ENCODE results near the gene EPHA8. TPM values are rescaled to one million over a fixed set of nuclear protein-coding genes. Genes with fewer than 3 reads are reported as not detected.
A peak's percentile ranks its signal among the peaks of the same experiment; 100 is the strongest.

The EPHA8 gene
- total RNA-seq, 1 experiment from 2014 or later: 0.07 TPM

GRCh38 chr1:22625262-22625925 is 62.1 kb downstream of the EPHA8 start:
- intact Hi-C loops (cut with micrococcal nuclease): no loop called here
- Histone ChIP-seq H4K20me1 (ENCODE audit: low read length) (no peaks in the 10 kb centered on the region), H3F3A (ENCODE audit: low read length, unreplicated experiment) (no peaks in the 10 kb centered on the region), H3K36me3 (ENCODE audit: low read depth, low read length) (no peaks in the 10 kb centered on the region), H2AFZ (ENCODE audit: low read length) (no peak overlapping the region), H3K4me3 (ENCODE audit: low read length) (no peak overlapping the region), H3K4me2 (ENCODE audit: low read length) (no peak overlapping the region), H3K4me1 (ENCODE audit: insufficient read depth, low read length) (no peaks in the 10 kb centered on the region), H3K79me2 (ENCODE audit: low read length) (no peaks in the 10 kb centered on the region), H3K9ac (ENCODE audit: low read length) (no peak overlapping the region), H3K27me3 (ENCODE audit: low read length) (no peaks in the 10 kb centered on the region), H3K9me3 (ENCODE audit: low read length) (no peaks in the 10 kb centered on the region), H3K9me2 (replicated peaks; ENCODE audit: low read length) (no peaks in the 10 kb centered on the region), H3K27ac (ENCODE audit: low read length) (no peak overlapping the region)
- ChIA-PET CTCF (no interaction called here), POLR2A (ENCODE audit: unreplicated experiment) (no interaction called here)
- TF ChIP-seq EZH2phosphoT487 (IDR thresholded peaks at IDR 0.05; ENCODE audit: borderline replicate concordance, low read length) (no peak), EZH2 (IDR thresholded peaks at IDR 0.05; ENCODE audit: low read length, unreplicated experiment) (no peak), CTCF (conservative IDR thresholded peaks at IDR 0.05; ENCODE audit: low read depth, low read length) (no peak)
- ATAC-seq (no peak), DNase-seq (peak; percentile 12)
- no TSS peak for BruUV-seq (replicated peaks)

- intact Hi-C loops (cut with micrococcal nuclease): no loop called here
- 0 out of 2 replicates have a peak, but pooled peaks cover 2% of the 10 kb centered on the region for H3K27me3 ChIP-seq (ENCODE audit: low read length)
- no peaks in the 10 kb centered on the region for H3K9me2 ChIP-seq (replicated peaks; ENCODE audit: low read length)
- H4K20me1 ChIP-seq (ENCODE audit: low read length): no peaks in the 10 kb centered on the region
- DNase-seq (no peak), ATAC-seq (no peak)
- H3F3A ChIP-seq (ENCODE audit: low read length, unreplicated experiment): no peaks in the 10 kb centered on the region
- no peak overlapping the region for H3K4me2 ChIP-seq (ENCODE audit: low read length)
- ChIA-PET CTCF (no interaction called here), POLR2A (ENCODE audit: unreplicated experiment) (interaction anchor here (0.6 kb wide), 1 partner anchor 298 kb away, joined by 4 read pairs; no protein-coding TSS in a partner anchor)
- H3K4me3 ChIP-seq (ENCODE audit: low read length): no peak overlapping the region
- H3K9ac ChIP-seq (ENCODE audit: low read length): no peak overlapping the region
- no TSS peak for BruUV-seq (replicated peaks)
- H3K9me3 ChIP-seq (ENCODE audit: low read length): no peaks in the 10 kb centered on the region
- H3K79me2 ChIP-seq (ENCODE audit: low read length): no peaks in the 10 kb centered on the region
- no peak overlapping the region for H2AFZ ChIP-seq (ENCODE audit: low read length)
- no peak overlapping the region for H3K27ac ChIP-seq (ENCODE audit: low read length)
- no peaks in the 10 kb centered on the region for H3K4me1 ChIP-seq (ENCODE audit: insufficient read depth, low read length)
- H3K36me3 ChIP-seq (ENCODE audit: low read depth, low read length): no peaks in the 10 kb centered on the region
- TF ChIP-seq CTCF (conservative IDR thresholded peaks at IDR 0.05; ENCODE audit: low read depth, low read length) (no peak), EZH2 (IDR thresholded peaks at IDR 0.05; ENCODE audit: low read length, unreplicated experiment) (no peak), EZH2phosphoT487 (IDR thresholded peaks at IDR 0.05; ENCODE audit: borderline replicate concordance, low read length) (no peak)
These were observed 63.2 kb downstream of the EPHA8 start for GRCh38 chr1:22626237-22627157.

Data from PC-3 (cell line).